Sciatic nerve (tissue), 2 donors: ENCODE measurements around the gene KCNK4. TPM values are rescaled to one million over a fixed set of nuclear protein-coding genes. Genes with fewer than 3 reads are reported as not detected.
"Not testable (repeated sequence)": the region's sequence is repeated elsewhere in the genome, so short reads cannot be mapped to it uniquely, and the experiment has no call there.

Experiments
- ATAC-seq: fragments of 200-7000 bp; cut with Tn5 transposase; one replicate; pipeline ENCODE4 v1.9.1; 2020; ENCODE audit warnings: mild to moderate bottlenecking, moderate library complexity
- DNase-seq: peaks from one replicate; pipeline ENCODE4 v3.0.0-alpha.2; 2020; ENCODE audit warnings: low spot score
- intact Hi-C: fragments of 100-400 bp; cut with DNase I; formaldehyde crosslinking; loops from one replicate; pipeline ENCODE4 v1.14.2; 2022
- total RNA-seq: library from RNA; stranded (reverse); fragmentation: NEBNext Ultra II Directional; extraction: Animal tissue kit (Norgen Biotek cat#: 25700); gene quantifications from one replicate; pipeline ENCODE4 v1.2.1, GENCODE V29; 2021
- donor health status: DM: no; HTN: no; CAD: no.
- donor health status: DM: no; HTN: no; CAD: no.

The KCNK4 gene
- total RNA-seq, 1 donor from 2014 or later = not detected

DNA sequence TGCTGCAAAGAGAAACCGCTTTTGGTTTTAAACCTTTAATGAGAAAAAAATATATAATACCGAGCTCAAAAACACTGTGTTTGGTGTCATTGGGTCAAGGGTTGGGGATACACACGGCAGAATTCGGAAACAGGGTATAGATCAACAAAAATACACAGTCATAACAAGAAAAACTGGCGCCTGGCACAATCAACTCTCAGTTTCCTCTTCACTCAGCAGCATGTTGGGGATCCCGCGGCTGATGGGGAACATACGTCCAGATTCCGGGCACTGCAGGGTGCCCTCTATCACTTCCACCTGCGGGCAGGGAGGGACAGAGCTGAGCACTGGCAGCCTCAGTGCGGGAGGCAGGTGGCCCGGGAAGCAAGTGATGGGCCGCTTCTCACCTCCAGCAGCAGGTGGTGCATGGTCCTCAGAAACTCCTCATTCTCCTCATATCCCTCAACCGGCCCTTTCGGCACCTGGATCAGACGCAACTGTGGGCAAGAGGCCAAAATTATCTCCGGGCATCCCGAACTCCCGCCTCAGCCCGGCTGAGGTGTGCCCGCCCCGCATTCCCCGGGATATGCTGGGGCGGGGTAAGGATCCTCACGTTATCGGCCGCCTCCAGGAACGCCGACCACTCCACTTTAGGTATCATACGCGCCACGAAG is 25.7 kb downstream of the KCNK4 start:
- no peak for ATAC-seq
- intact Hi-C loops = no loop called here
- DNase-seq = no peak

- intact Hi-C loops = no loop called here
- peak; percentile 93 for ATAC-seq
- DNase-seq = peak; percentile 96
These were observed 26.3 kb downstream of the KCNK4 start, which contains the start of gene TRMT112 for GRCh38 chr11:64317325-64317960. Gene TRMT112 (minus strand): TSS chr11:64317559. CDS start chr11:64317526, 33 bp downstream.

- peak; percentile 95 for ATAC-seq
- DNase-seq = peak; percentile 97
- intact Hi-C loops = no loop called here
These were observed 27.1 kb downstream of the KCNK4 start, which contains the start of gene PRDX5 for GRCh38 chr11:64317961-64318765. Gene PRDX5 (plus strand): TSS chr11:64318121. CDS start chr11:64318216, 95 bp downstream.

GRCh38 chr11:64318766-64319761 is 28.0 kb downstream of the KCNK4 start:
- ATAC-seq = no peak
- intact Hi-C loops = no loop called here
- no peak for DNase-seq

DNA sequence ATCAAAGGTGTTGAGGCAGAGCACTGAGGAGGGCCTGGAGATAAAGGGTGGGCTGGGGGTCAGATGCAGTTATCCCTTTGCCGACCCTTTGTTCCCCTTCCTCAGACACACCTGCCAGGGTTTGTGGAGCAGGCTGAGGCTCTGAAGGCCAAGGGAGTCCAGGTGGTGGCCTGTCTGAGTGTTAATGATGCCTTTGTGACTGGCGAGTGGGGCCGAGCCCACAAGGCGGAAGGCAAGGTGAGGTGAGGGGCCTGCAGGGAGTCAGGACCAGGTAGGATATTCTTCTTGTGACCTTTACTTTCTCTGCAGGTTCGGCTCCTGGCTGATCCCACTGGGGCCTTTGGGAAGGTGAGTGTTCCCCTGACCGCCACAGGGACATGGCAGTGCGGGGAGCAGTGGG is 29.5 kb downstream of the KCNK4 start:
- no peak for ATAC-seq
- no peak for DNase-seq
- intact Hi-C loops = no loop called here

GRCh38 chr11:64321026-64321425 is 29.9 kb downstream of the KCNK4 start:
- ATAC-seq = no peak
- intact Hi-C loops = no loop called here
- DNase-seq = no peak

- ATAC-seq (no peak), DNase-seq (no peak)
- intact Hi-C loops = no loop called here
These were observed 30.4 kb downstream of the KCNK4 start for GRCh38 chr11:64321533-64321932.

- no peak for DNase-seq
- intact Hi-C loops = no loop called here
- ATAC-seq = no peak
These were observed 31.8 kb downstream of the KCNK4 start for GRCh38 chr11:64322925-64323260.

DNA sequence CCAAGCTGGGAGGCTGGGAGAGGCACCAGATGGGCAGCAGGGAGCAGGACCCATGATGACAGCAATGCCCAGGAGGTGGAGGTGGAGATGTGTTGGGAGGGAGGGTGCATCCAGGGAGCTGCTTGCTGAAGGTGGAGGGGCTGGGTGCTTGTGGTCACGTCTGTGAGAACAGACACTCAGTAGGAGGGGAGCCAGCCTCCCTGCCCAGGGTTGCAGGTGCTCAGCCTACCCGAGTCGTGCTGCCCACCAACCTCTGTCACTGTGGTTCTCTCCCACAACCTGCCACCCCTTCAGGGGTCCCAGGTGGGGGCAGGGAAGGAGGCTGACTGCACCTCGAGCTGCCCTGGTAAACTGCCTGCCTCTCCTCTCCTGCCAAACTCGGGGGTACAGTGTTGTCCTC is 32.3 kb downstream of the KCNK4 start:
- DNase-seq (no peak), ATAC-seq (no peak)
- intact Hi-C loops = no loop called here

GRCh38 chr11:64323984-64324383 is 32.9 kb downstream of the KCNK4 start:
- intact Hi-C loops, ATAC-seq, DNase-seq: not testable (repeated sequence)

GRCh38 chr11:64324692-64325469 is 33.8 kb downstream of the KCNK4 start:
- no peak for ATAC-seq
- intact Hi-C loops = no loop called here

DNA sequence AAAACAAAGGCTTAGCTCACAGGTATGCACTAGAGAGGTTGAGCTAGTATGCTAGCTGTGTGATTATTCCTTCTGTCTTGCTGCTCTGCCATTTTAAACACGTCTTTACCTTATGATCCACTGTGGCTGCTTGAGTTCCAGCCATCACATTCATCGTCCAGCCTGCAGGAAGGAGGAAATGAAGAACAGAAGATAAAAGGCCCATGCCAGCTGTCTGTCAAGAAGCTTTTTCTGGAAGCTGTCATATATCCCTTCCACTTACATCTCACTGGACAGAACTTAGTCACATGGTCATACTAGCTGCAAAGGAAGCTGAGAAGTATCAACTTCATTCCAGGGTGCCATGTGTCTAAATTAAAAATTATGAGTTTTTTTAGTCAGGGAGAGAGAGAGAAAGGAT is 36.3 kb downstream of the KCNK4 start:
- intact Hi-C loops = no loop called here
- ATAC-seq = no peak
- DNase-seq = no peak

More at GRCh38 chr11:64324692-64325469, 33.8 kb downstream of the KCNK4 start:
- no peak for DNase-seq

DNA sequence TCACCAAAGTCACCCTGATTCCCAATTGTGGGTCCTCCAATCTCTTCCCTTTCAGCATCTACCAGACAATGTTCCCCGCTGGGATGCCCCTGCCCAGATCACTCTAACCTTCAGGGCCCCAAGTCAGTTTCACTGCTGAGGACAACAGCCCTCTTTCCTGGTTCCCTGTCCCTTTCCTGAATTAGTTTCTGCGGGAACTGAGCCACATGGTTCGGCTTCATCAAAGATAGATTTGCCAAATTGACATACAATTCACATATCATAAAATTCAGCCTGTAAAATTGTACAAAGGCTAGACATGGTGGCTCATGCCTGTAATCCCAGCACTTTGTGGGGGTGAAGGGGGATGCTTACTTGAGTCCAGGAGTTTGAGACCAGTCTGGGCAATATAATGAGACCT is 36.9 kb downstream of the KCNK4 start:
- no peak for DNase-seq
- intact Hi-C loops = no loop called here

GRCh38 chr11:64330888-64331287 is 39.8 kb downstream of the KCNK4 start:
- intact Hi-C loops = no loop called here
- DNase-seq (no peak), ATAC-seq (no peak)

More for the DNA sequence above, 36.9 kb downstream of the KCNK4 start:
- no peak for ATAC-seq

- intact Hi-C loops = no loop called here
- DNase-seq = no peak
- peak; percentile 58 for ATAC-seq
These were observed 40.7 kb downstream of the KCNK4 start for GRCh38 chr11:64331569-64332371.

DNA sequence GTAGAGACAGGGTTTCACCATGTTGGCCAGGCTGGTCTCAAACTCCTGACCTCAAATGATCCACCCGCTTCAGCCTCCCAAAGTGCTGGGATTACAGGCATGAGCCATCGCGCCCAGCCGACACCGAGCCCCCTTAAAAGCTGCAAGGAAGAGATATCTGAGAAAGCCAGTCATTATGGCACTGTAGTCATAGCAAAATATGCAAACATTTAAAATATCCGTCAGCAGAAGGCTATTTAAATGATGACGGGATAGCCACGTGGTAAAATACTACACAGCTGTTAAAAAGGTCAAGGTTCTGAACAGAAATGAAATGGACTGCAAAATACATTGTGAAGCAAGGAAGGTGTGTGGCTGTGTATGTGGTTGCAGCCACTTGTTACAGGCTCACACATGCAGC is 42.5 kb downstream of the KCNK4 start:
- DNase-seq (no peak), ATAC-seq (no peak)
- intact Hi-C loops = no loop called here
